Kidney epithelial cell (primary cell): ENCODE data around the gene ZNF577. TPM values are rescaled to one million over a fixed set of nuclear protein-coding genes. Genes with fewer than 3 reads are reported as not detected.

Experiments used
- DNase-seq: peaks from one replicate; pipeline ENCODE4 v3.0.0-alpha.2; 2010; ENCODE audit warnings: low read depth
- H3K27me3 ChIP-seq: 2 replicates; pipeline ENCODE4 v1.6.0; 2011; ENCODE audit warnings: low read length; ENCODE audit not compliant: control insufficient read depth, insufficient read depth
- H3K36me3 ChIP-seq: 2 replicates; pipeline ENCODE4 v1.5.1; 2011; ENCODE audit warnings: low read length; ENCODE audit not compliant: control insufficient read depth, insufficient read depth
- H3K4me3 ChIP-seq: 2 replicates; pipeline ENCODE4 v1.5.1; 2011; ENCODE audit warnings: low read depth, mild to moderate bottlenecking, control low read depth, low read length
- CTCF ChIP-seq: IDR thresholded peaks from 2 replicates; pipeline ENCODE4 v1.5.1; 2011; ENCODE audit warnings: mild to moderate bottlenecking, moderate library complexity, low read length, control low read depth, inconsistent platforms; ENCODE audit not compliant: insufficient read depth, poor library complexity, severe bottlenecking
- total RNA-seq: library from RNA; depleted of rRNA; stranded (reverse); fragments of >200 nt; gene quantifications from 2 replicates; pipeline ENCODE4 v1.2.3, GENCODE V29; 2015

The ZNF577 gene
- total RNA-seq, 1 donor from 2014 or later = 10.2 TPM

- Histone ChIP-seq H3K36me3 (no peaks in the 10 kb centered on the region), H3K27me3 (no peaks in the 10 kb centered on the region), H3K4me3 (no peak overlapping the region)
- TF ChIP-seq CTCF = no peak
- no peak for DNase-seq
These were observed 57.5 kb downstream of the ZNF577 start for GRCh38 chr19:51830274-51830673.

GRCh38 chr19:51824281-51825005, 63.3 kb downstream of the ZNF577 start:
- TF ChIP-seq CTCF = no peak
- no peak for DNase-seq
- H3K27me3 ChIP-seq = no peaks in the 10 kb centered on the region
- H3K36me3 ChIP-seq = no peaks in the 10 kb centered on the region
- no peak overlapping the region for H3K4me3 ChIP-seq

GRCh38 chr19:51822946-51823345, 64.8 kb downstream of the ZNF577 start:
- no peaks in the 10 kb centered on the region for H3K27me3 ChIP-seq
- H3K4me3 ChIP-seq = no peak overlapping the region
- TF ChIP-seq CTCF = no peak
- H3K36me3 ChIP-seq = no peaks in the 10 kb centered on the region
- DNase-seq = no peak

- Histone ChIP-seq H3K36me3 (no peaks in the 10 kb centered on the region), H3K4me3 (no peak overlapping the region), H3K27me3 (no peaks in the 10 kb centered on the region)
- TF ChIP-seq CTCF = no peak
- DNase-seq = no peak
These were observed 65.4 kb downstream of the ZNF577 start for GRCh38 chr19:51822325-51822724.

GRCh38 chr19:51821921-51822320, 65.8 kb downstream of the ZNF577 start:
- no peak for DNase-seq
- Histone ChIP-seq H3K36me3 (no peaks in the 10 kb centered on the region), H3K27me3 (no peaks in the 10 kb centered on the region), H3K4me3 (no peak overlapping the region)
- TF ChIP-seq CTCF = no peak

GRCh38 chr19:51821456-51821855, 66.3 kb downstream of the ZNF577 start:
- H3K27me3 ChIP-seq = no peaks in the 10 kb centered on the region
- DNase-seq = no peak
- H3K4me3 ChIP-seq = no peak overlapping the region
- H3K36me3 ChIP-seq = no peaks in the 10 kb centered on the region
- no peak for TF ChIP-seq CTCF

Other genes starting within 250 kb of the ZNF577 start
- gene SIGLEC14, start 241.1 kb downstream of the ZNF577 start, total RNA-seq = not detected in 2 replicates
- gene SPACA6, start 194.6 kb downstream of the ZNF577 start, total RNA-seq = 7.8 and 12.6 TPM in 2 replicates
- gene HAS1, start 164.0 kb downstream of the ZNF577 start, total RNA-seq = not detected in 2 replicates
- gene FPR1, start 136.1 kb downstream of the ZNF577 start, total RNA-seq = not detected in 2 replicates
- gene FPR2, start 126.8 kb downstream of the ZNF577 start, total RNA-seq = not detected in 2 replicates
- not detected in 2 replicates for gene FPR3, start 92.8 kb downstream of the ZNF577 start, total RNA-seq
- 10.3 and 10.6 TPM in 2 replicates for gene ZNF649, start 17.1 kb upstream of the ZNF577 start, total RNA-seq
- 3.4 and 5.8 TPM in 2 replicates for gene ZNF613, start 39.5 kb upstream of the ZNF577 start, total RNA-seq
- 6.6 and 10.4 TPM in 2 replicates for gene ZNF350, start 98.9 kb upstream of the ZNF577 start, total RNA-seq
- 3.2 and 13.1 TPM in 2 replicates for gene ZNF615, start 120.3 kb upstream of the ZNF577 start, total RNA-seq
- gene ZNF614, start 140.4 kb upstream of the ZNF577 start, total RNA-seq = 4.3 and 7.0 TPM in 2 replicates
- 4.3 and 4.7 TPM in 2 replicates for gene ZNF432, start 160.9 kb upstream of the ZNF577 start, total RNA-seq
- gene ZNF841, start 207.8 kb upstream of the ZNF577 start, total RNA-seq = 8.4 and 10.3 TPM in 2 replicates